ENCODE measurements around the gene AKR1C8. TPM values are rescaled to one million over a fixed set of nuclear protein-coding genes. Genes with fewer than 3 reads are reported as not detected.

Gene AKR1C8
- total and polyA plus RNA-seq, 10 of the 15 experiments (the other 5 are each of a cell fraction or from before 2014, with no cell fraction given), result 0.18 TPM; not detected in 9

DNA sequence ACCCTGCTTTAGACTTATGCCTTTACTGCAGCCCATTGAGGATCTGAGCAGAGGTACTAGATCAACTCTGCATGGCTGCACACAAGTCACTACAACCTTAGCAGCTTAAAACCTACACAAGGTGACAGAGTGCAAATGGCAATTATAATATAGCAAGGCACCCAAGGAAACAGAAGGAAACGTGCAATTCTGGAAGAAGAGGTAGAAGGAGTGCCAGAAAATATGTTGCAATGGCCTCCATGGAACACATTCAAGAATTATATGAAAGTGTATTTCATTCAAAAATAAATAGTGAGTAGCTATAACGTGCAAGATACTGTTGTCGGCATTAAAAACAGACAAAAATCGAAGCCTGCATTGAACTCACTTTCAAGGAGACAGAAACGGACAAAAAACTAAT lies 2.9 kb upstream of the AKR1C8 start:
- Histone ChIP-seq H3K9ac (ENCODE audit: control insufficient read depth, insufficient read depth, low read length) (no peak overlapping the region), H3K4me3 (no peak overlapping the region), H4K20me1 (ENCODE audit: control insufficient read depth, insufficient read depth) (no peaks in the 10 kb centered on the region), H3K79me2 (ENCODE audit: control insufficient read depth, insufficient read depth, low read length) (no peaks in the 10 kb centered on the region), H3K4me2 (ENCODE audit: control insufficient read depth, insufficient read depth) (no peak overlapping the region), H3K36me3 (ENCODE audit: control insufficient read depth in 2 of 2, insufficient read depth in 2 of 2, low read length in 1 of 2) (no peaks in the 10 kb centered on the region), H3K27me3 (replicated peaks in 1 of 2; ENCODE audit: control insufficient read depth in 2 of 2, insufficient read depth in 2 of 2, low read length in 1 of 2) (no peaks in the 10 kb centered on the region), H2AFZ (ENCODE audit: control insufficient read depth, low read depth, low read length) (no peak overlapping the region), H3K4me1 (ENCODE audit: control insufficient read depth, insufficient read depth, low read length) (no peaks in the 10 kb centered on the region), H3K9me3 (replicated peaks; ENCODE audit: control insufficient read depth, insufficient read depth, low read length) (no peaks in the 10 kb centered on the region), H3K27ac (ENCODE audit: control insufficient read depth, insufficient read depth) (no peak overlapping the region)
- intact Hi-C loops (cut with micrococcal nuclease; ENCODE audit: unreplicated experiment), result no loop called here
- ChIA-PET RAD21 (ENCODE audit: unreplicated experiment) (no interaction called here), POLR2A (no interaction called here), SMC1A (ENCODE audit: uncharacterized antibody, unreplicated experiment) (no interaction called here), CTCF (no interaction called here)
- ATAC-seq (no peak), FAIRE-seq (no peak), DNase-seq (ENCODE audit: low read depth, low spot score) (no peak)
- in situ Hi-C loops (cut with MboI), result no loop called here
- WGBS (ENCODE audit: insufficient coverage, insufficient replicate concordance, low lambda C conversion rate, missing lambda C conversion rate), result 9% methylated on average over 5 of the region's 5 CpGs
- no peak for TF ChIP-seq MTA2 (IDR thresholded peaks at IDR 0.05; ENCODE audit: low read depth)
- TF ChIP-seq STAT1 (conservative IDR thresholded peaks at IDR 0.05), result no peak
- TF ChIP-seq, protein P1, sequence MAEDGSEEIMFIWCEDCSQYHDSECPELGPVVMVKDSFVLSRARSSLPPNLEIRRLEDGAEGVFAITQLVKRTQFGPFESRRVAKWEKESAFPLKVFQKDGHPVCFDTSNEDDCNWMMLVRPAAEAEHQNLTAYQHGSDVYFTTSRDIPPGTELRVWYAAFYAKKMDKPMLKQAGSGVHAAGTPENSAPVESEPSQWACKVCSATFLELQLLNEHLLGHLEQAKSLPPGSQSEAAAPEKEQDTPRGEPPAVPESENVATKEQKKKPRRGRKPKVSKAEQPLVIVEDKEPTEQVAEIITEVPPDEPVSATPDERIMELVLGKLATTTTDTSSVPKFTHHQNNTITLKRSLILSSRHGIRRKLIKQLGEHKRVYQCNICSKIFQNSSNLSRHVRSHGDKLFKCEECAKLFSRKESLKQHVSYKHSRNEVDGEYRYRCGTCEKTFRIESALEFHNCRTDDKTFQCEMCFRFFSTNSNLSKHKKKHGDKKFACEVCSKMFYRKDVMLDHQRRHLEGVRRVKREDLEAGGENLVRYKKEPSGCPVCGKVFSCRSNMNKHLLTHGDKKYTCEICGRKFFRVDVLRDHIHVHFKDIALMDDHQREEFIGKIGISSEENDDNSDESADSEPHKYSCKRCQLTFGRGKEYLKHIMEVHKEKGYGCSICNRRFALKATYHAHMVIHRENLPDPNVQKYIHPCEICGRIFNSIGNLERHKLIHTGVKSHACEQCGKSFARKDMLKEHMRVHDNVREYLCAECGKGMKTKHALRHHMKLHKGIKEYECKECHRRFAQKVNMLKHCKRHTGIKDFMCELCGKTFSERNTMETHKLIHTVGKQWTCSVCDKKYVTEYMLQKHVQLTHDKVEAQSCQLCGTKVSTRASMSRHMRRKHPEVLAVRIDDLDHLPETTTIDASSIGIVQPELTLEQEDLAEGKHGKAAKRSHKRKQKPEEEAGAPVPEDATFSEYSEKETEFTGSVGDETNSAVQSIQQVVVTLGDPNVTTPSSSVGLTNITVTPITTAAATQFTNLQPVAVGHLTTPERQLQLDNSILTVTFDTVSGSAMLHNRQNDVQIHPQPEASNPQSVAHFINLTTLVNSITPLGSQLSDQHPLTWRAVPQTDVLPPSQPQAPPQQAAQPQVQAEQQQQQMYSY (CRISPR knock-in tag; IDR thresholded peaks at IDR 0.05), result no peak
- no TSS peak for BruUV-seq (replicated peaks)

- no peak for TF ChIP-seq NR2C2 (IDR thresholded peaks at IDR 0.05; ENCODE audit: borderline replicate concordance, control insufficient read depth, insufficient read length, low read depth)
- TF ChIP-seq RAD51 (IDR thresholded peaks at IDR 0.05), result no peak
- TF ChIP-seq, protein P1 (CRISPR knock-in tag; IDR thresholded peaks at IDR 0.05), result no peak
- TF ChIP-seq ZBED1 (IDR thresholded peaks at IDR 0.05; ENCODE audit: borderline replicate concordance), result no peak
- RAD21 ChIA-PET (ENCODE audit: unreplicated experiment), result no interaction called here
- no peak overlapping the region for H3K4me2 ChIP-seq (ENCODE audit: control insufficient read depth, insufficient read depth)
- no peak overlapping the region for H3K9ac ChIP-seq (ENCODE audit: control insufficient read depth, insufficient read depth, low read length)
- no peaks in the 10 kb centered on the region for H3K27me3 ChIP-seq (replicated peaks in 1 of 2; ENCODE audit: control insufficient read depth in 2 of 2, insufficient read depth in 2 of 2, low read length in 1 of 2)
- CTCF ChIA-PET, result no interaction called here
- DNase-seq (ENCODE audit: low read depth, low spot score) (no peak), ATAC-seq (no peak), FAIRE-seq (no peak)
- H3K9me3 ChIP-seq (replicated peaks; ENCODE audit: control insufficient read depth, insufficient read depth, low read length), result no peaks in the 10 kb centered on the region
- BruUV-seq (replicated peaks), result no TSS peak
- POLR2A ChIA-PET, result no interaction called here
- no peak overlapping the region for H3K27ac ChIP-seq (ENCODE audit: control insufficient read depth, insufficient read depth)
- no peaks in the 10 kb centered on the region for H3K79me2 ChIP-seq (ENCODE audit: control insufficient read depth, insufficient read depth, low read length)
- intact Hi-C loops (cut with micrococcal nuclease; ENCODE audit: unreplicated experiment), result no loop called here
- WGBS (ENCODE audit: insufficient coverage, insufficient replicate concordance, low lambda C conversion rate, missing lambda C conversion rate), result 4% methylated on average over 2 of the region's 2 CpGs
- in situ Hi-C loops (cut with MboI), result no loop called here
- SMC1A ChIA-PET (ENCODE audit: uncharacterized antibody, unreplicated experiment), result no interaction called here
- H3K36me3 ChIP-seq (ENCODE audit: control insufficient read depth in 2 of 2, insufficient read depth in 2 of 2, low read length in 1 of 2), result no peaks in the 10 kb centered on the region
- H3K4me3 ChIP-seq, result no peak overlapping the region
- no peak overlapping the region for H2AFZ ChIP-seq (ENCODE audit: control insufficient read depth, low read depth, low read length)
- H4K20me1 ChIP-seq (ENCODE audit: control insufficient read depth, insufficient read depth), result no peaks in the 10 kb centered on the region
- no peaks in the 10 kb centered on the region for H3K4me1 ChIP-seq (ENCODE audit: control insufficient read depth, insufficient read depth, low read length)
These were observed 1.0 kb downstream of the AKR1C8 start for GRCh38 chr10:5183923-5184322.

Data from GM12878 (cell line).